NCI-H2107 treated with DMSO at 0.1 percent for 48 hours (cell line): Measurements from ENCODE around the gene OTOS.
A peak's percentile ranks its signal among the peaks of the same experiment; 100 is the strongest.

Experiments used
- DNase-seq: peaks from one replicate; lab custom pipeline; 2025; ENCODE audit not compliant: unreplicated experiment; lab: John Stamatoyannopoulos, UW

OTOS gene

GRCh38 chr2:240153418-240153817 lies 13.0 kb upstream of the OTOS start:
- no peak for DNase-seq

- DNase-seq, result no peak
Observed at GRCh38 chr2:240151477-240152031, 11.1 kb upstream of the OTOS start.

GRCh38 chr2:240149943-240150784 lies 9.7 kb upstream of the OTOS start:
- DNase-seq, result peak; percentile 12

- no peak for DNase-seq
Observed at GRCh38 chr2:240147911-240148587, 7.6 kb upstream of the OTOS start.

- DNase-seq, result no peak
Observed at GRCh38 chr2:240147382-240147781, 6.9 kb upstream of the OTOS start.

GRCh38 chr2:240146627-240147278 lies 6.3 kb upstream of the OTOS start:
- DNase-seq, result no peak

GRCh38 chr2:240146141-240146561 lies 5.7 kb upstream of the OTOS start:
- no peak for DNase-seq

- no peak for DNase-seq
Observed at GRCh38 chr2:240145461-240145860, 5.0 kb upstream of the OTOS start.

GRCh38 chr2:240144649-240145261 lies 4.3 kb upstream of the OTOS start:
- no peak for DNase-seq

- DNase-seq, result peak; percentile 3
Observed at GRCh38 chr2:240143801-240144648, 3.6 kb upstream of the OTOS start.

GRCh38 chr2:240143276-240143675 lies 2.8 kb upstream of the OTOS start:
- DNase-seq, result no peak

- DNase-seq, result no peak
Observed at GRCh38 chr2:240142859-240143258, 2.4 kb upstream of the OTOS start.

- no peak for DNase-seq
Observed at GRCh38 chr2:240142256-240142775, 1.9 kb upstream of the OTOS start.

- no peak for DNase-seq
Observed at GRCh38 chr2:240141736-240142135, 1.3 kb upstream of the OTOS start.

GRCh38 chr2:240140920-240141319 lies 462 bp upstream of the OTOS start:
- DNase-seq, result no peak

- DNase-seq, result no peak
Observed at GRCh38 chr2:240139666-240140393, 628 bp downstream of the OTOS start.

- no peak for DNase-seq
Observed at GRCh38 chr2:240139011-240139441, 1.4 kb downstream of the OTOS start.

- no peak for DNase-seq
Observed at GRCh38 chr2:240138254-240138984, 2.0 kb downstream of the OTOS start.
